H9 (cell line): ENCODE data around the gene CACNA2D3. TPM values are rescaled to one million over a fixed set of nuclear protein-coding genes. Genes with fewer than 3 reads are reported as not detected.

Source experiments
- DNase-seq: peaks from one replicate; pipeline ENCODE4 v3.0.0-alpha.2; 2017
- H2AFZ ChIP-seq: one replicate; pipeline ENCODE4 v1.6.1; 2013; ENCODE audit warnings: mild to moderate bottlenecking, low read length, control low read depth, moderate library complexity
- H2AK5ac ChIP-seq: 2 replicates; pipeline ENCODE4 v1.6.1; 2013; ENCODE audit warnings: low read length, control low read depth, mixed read lengths; ENCODE audit not compliant: insufficient read length
- H2BK120ac ChIP-seq: one replicate; pipeline ENCODE4 v1.6.1; 2013; ENCODE audit warnings: low read depth, mild to moderate bottlenecking, low read length, control low read depth, inconsistent platforms; ENCODE audit not compliant: poor library complexity, severe bottlenecking
- H2BK12ac ChIP-seq: 2 replicates; pipeline ENCODE4 v1.6.1; 2013; ENCODE audit warnings: low read length, control low read depth, mixed read lengths, low read depth; ENCODE audit not compliant: insufficient read length
- H2BK15ac ChIP-seq: 2 replicates; pipeline ENCODE4 v1.6.1; 2013; ENCODE audit warnings: low read depth, low read length, control low read depth
- H2BK20ac ChIP-seq: one replicate; pipeline ENCODE4 v1.6.1; 2013; ENCODE audit warnings: low read depth, mild to moderate bottlenecking, low read length, control low read depth, inconsistent platforms; ENCODE audit not compliant: poor library complexity, severe bottlenecking
- H2BK5ac ChIP-seq: 2 replicates; pipeline ENCODE4 v1.6.1; 2013; ENCODE audit warnings: low read length, control low read depth, mixed read lengths; ENCODE audit not compliant: insufficient read length
- H3K14ac ChIP-seq: 2 replicates; pipeline ENCODE4 v1.6.1; 2013; ENCODE audit warnings: low read length, control low read depth; ENCODE audit not compliant: insufficient read depth
- H3K18ac ChIP-seq: 2 replicates; pipeline ENCODE4 v1.6.1; 2013; ENCODE audit warnings: low read depth, mild to moderate bottlenecking, mixed read lengths, low read length, control low read depth; ENCODE audit not compliant: insufficient read length
- H3K23ac ChIP-seq: 2 replicates; pipeline ENCODE4 v1.6.1; 2013; ENCODE audit warnings: low read length, control low read depth, mixed read lengths, low read depth; ENCODE audit not compliant: insufficient read length
- H3K23me2 ChIP-seq: 2 replicates; pipeline ENCODE4 v1.6.1; 2013; ENCODE audit warnings: low read depth, mild to moderate bottlenecking, mixed read lengths, low read length, control low read depth; ENCODE audit not compliant: insufficient read length, poor library complexity, severe bottlenecking
- H3K27ac ChIP-seq: 2 replicates; pipeline ENCODE4 v1.5.1; 2013; ENCODE audit warnings: low read length, control low read depth, mixed read lengths, low read depth; ENCODE audit not compliant: insufficient read length
- H3K27me3 ChIP-seq: 2 replicates; pipeline ENCODE4 v1.6.1; 2013; ENCODE audit warnings: low read length, control low read depth, inconsistent platforms; ENCODE audit not compliant: insufficient read depth
- H3K4ac ChIP-seq: 2 replicates; pipeline ENCODE4 v1.6.1; 2013; ENCODE audit warnings: low read depth, mild to moderate bottlenecking, control low read depth, inconsistent platforms, low read length, moderate library complexity
- H3K4me1 ChIP-seq: 2 replicates; pipeline ENCODE4 v1.6.1; 2013; ENCODE audit warnings: low read length, control low read depth, inconsistent platforms; ENCODE audit not compliant: insufficient read depth
- H3K4me2 ChIP-seq: 2 replicates; pipeline ENCODE4 v1.6.1; 2013; ENCODE audit warnings: low read length, control low read depth, mixed read lengths; ENCODE audit not compliant: insufficient read length, insufficient read depth
- H3K56ac ChIP-seq: 2 replicates; pipeline ENCODE4 v1.6.1; 2013; ENCODE audit warnings: low read depth, mild to moderate bottlenecking, mixed read lengths, low read length, control low read depth; ENCODE audit not compliant: insufficient read length
- H3K79me1 ChIP-seq: 2 replicates; pipeline ENCODE4 v1.6.1; 2013; ENCODE audit warnings: low read depth, mild to moderate bottlenecking, moderate library complexity, low read length, control low read depth, inconsistent platforms; ENCODE audit not compliant: insufficient read depth, poor library complexity, severe bottlenecking
- H3K79me2 ChIP-seq: 2 replicates; pipeline ENCODE4 v1.6.1; 2013; ENCODE audit warnings: low read length, control low read depth, inconsistent platforms; ENCODE audit not compliant: insufficient read depth
- H3K9ac ChIP-seq: 2 replicates; pipeline ENCODE4 v1.6.1; 2013; ENCODE audit warnings: low read length, control low read depth, mixed read lengths; ENCODE audit not compliant: insufficient read length; ENCODE audit errors: extremely low read depth
- H3K9me3 ChIP-seq: one replicate; pipeline ENCODE4 v1.6.1; 2013; ENCODE audit warnings: low read depth, low read length, inconsistent platforms; ENCODE audit not compliant: control insufficient read depth
- H3T11ph ChIP-seq: one replicate; pipeline ENCODE4 v1.6.1; 2013; ENCODE audit warnings: mild to moderate bottlenecking, low read length, control low read depth, inconsistent platforms
- H4K20me1 ChIP-seq: one replicate; pipeline ENCODE4 v1.6.1; 2013; ENCODE audit not compliant: control insufficient read depth, insufficient read length, insufficient read depth
- H4K5ac ChIP-seq: 2 replicates; pipeline ENCODE4 v1.6.1; 2013; ENCODE audit warnings: low read depth, mild to moderate bottlenecking, mixed read lengths, low read length, control low read depth; ENCODE audit not compliant: insufficient read length
- H4K8ac ChIP-seq: replicated peaks from 2 replicates; pipeline ENCODE4 v1.6.1; 2013; ENCODE audit warnings: low read length, control low read depth, mixed read lengths, low read depth; ENCODE audit not compliant: insufficient read length
- H4K91ac ChIP-seq: 2 replicates; pipeline ENCODE4 v1.6.1; 2013; ENCODE audit warnings: low read depth, mild to moderate bottlenecking, moderate library complexity, mixed read lengths, low read length, control low read depth; ENCODE audit not compliant: insufficient read length
- H3K27ac Mint-ChIP-seq, 3 experiments: 2 replicates in 2 of 3; 3 replicates in 1 of 3; pipeline ENCODE4 v1.8.0; 2020 to 2021; ENCODE audit warnings: mixed read lengths in 3 of 3, mild to moderate bottlenecking in 1 of 3, moderate library complexity in 1 of 3
- H3K27me3 Mint-ChIP-seq: 2 replicates; pipeline ENCODE4 v1.8.0; 2021; ENCODE audit warnings: low read depth, mild to moderate bottlenecking, moderate library complexity, mixed read lengths
- H3K36me3 Mint-ChIP-seq, 3 experiments: 2 replicates in 2 of 3; 3 replicates in 1 of 3; pipeline ENCODE4 v1.8.0; 2020 to 2021; ENCODE audit warnings: low read depth in 3 of 3, mixed read lengths in 3 of 3; ENCODE audit not compliant: insufficient read depth in 1 of 3
- H3K4me1 Mint-ChIP-seq, 2 experiments: 2 replicates each; pipeline ENCODE4 v1.8.0; 2020; ENCODE audit warnings: mixed read lengths in 2 of 2
- H3K4me3 Mint-ChIP-seq, 2 experiments: 2 replicates in 1 of 2; 3 replicates in 1 of 2; pipeline ENCODE4 v1.8.0; 2020 to 2021; ENCODE audit warnings: mild to moderate bottlenecking in 2 of 2, mixed read lengths in 2 of 2, moderate library complexity in 1 of 2
- H3K9me3 Mint-ChIP-seq, 2 experiments: 2 replicates in 1 of 2; 3 replicates in 1 of 2; pipeline ENCODE4 v1.8.0; 2020; ENCODE audit warnings: mild to moderate bottlenecking in 2 of 2, mixed read lengths in 2 of 2, moderate library complexity in 1 of 2
- WGBS: extraction: QIAGEN DNeasy Blood & Tissue Kit; methylation state at CpG from one replicate; pipeline ENCODE4 v1.1.7; 2013; ENCODE audit warnings: missing lambda C conversion rate, low lambda C conversion rate, mixed read lengths; ENCODE audit not compliant: insufficient read length; ENCODE audit errors: extremely low coverage; 5-methylcytosine and 5-hydroxymethylcytosine counted together
- total RNA-seq: library from RNA; stranded (reverse); gene quantifications from 2 replicates; pipeline ENCODE4 v1.2.1, GENCODE V29; 2021
- TF ChIP-seq, protein P1 (sequence below): fragments of 200-600 bp; sonication (generic); conservative IDR thresholded peaks from 3 replicates; pipeline ENCODE4 v1.8.0; 2021; ENCODE audit warnings: antibody characterized with exemption, mild to moderate bottlenecking

CACNA2D3 gene
- total RNA-seq, 1 experiment from 2014 or later = 3.2 TPM

DNA sequence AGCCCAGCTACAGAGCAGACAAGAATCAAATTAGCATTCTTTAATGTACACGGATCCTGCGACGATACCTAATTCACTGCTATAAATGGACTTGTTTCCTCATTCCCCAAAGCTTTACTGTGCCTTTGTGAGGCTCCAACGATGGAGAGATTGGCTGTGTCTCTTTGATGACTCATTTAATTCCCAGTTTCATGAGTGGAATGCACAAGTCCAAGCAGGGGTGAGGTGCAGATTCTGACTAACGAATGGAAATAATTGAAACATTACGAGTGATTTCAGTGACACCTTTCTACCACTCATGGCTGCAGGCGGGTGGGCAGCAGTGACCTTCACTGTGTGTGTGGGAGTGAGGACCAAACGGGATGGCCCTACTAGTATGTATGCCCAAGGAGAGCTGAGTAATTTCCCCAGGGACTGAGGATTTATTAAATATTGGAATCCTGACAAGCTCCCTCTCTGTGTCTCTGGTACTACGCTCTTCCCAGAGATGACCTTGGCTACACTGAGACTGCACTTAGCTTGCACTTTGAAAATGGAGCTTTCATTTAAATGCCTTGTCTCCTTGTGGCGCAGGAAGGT is 156.7 kb downstream of the CACNA2D3 start:
- no peak overlapping the region for H4K91ac ChIP-seq

More for the DNA sequence above, 156.7 kb downstream of the CACNA2D3 start:
- H3K18ac ChIP-seq = no peak overlapping the region
- H3K79me1 ChIP-seq = no peaks in the 10 kb centered on the region
- no peak overlapping the region for H3T11ph ChIP-seq
- TF ChIP-seq, protein P1, sequence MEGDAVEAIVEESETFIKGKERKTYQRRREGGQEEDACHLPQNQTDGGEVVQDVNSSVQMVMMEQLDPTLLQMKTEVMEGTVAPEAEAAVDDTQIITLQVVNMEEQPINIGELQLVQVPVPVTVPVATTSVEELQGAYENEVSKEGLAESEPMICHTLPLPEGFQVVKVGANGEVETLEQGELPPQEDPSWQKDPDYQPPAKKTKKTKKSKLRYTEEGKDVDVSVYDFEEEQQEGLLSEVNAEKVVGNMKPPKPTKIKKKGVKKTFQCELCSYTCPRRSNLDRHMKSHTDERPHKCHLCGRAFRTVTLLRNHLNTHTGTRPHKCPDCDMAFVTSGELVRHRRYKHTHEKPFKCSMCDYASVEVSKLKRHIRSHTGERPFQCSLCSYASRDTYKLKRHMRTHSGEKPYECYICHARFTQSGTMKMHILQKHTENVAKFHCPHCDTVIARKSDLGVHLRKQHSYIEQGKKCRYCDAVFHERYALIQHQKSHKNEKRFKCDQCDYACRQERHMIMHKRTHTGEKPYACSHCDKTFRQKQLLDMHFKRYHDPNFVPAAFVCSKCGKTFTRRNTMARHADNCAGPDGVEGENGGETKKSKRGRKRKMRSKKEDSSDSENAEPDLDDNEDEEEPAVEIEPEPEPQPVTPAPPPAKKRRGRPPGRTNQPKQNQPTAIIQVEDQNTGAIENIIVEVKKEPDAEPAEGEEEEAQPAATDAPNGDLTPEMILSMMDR = no peak
- no peak overlapping the region for H3K23ac ChIP-seq
- no peaks in the 10 kb centered on the region for H3K27me3 ChIP-seq
- no peak overlapping the region for H2BK15ac ChIP-seq
- DNase-seq = no peak
- H4K20me1 ChIP-seq = no peaks in the 10 kb centered on the region
- Mint-ChIP-seq H3K4me3 (no peak overlapping the region), H3K27ac (no peak overlapping the region; a peak in 1 of 7 replicates), H3K36me3 (peaks cover 0 to 1% (median 0%) of the 10 kb centered on the region in 3 experiments; a peak in 3 of 7 replicates), H3K27me3 (peaks cover 1% of the 10 kb centered on the region), H3K9me3 (peaks cover 5 to 7% of the 10 kb centered on the region in 2 experiments; a peak in 3 of 5 replicates), H3K4me1 (peaks cover 10 to 11% of the 10 kb centered on the region in 2 experiments)
- no peak overlapping the region for H3K14ac ChIP-seq
- no peak overlapping the region for H3K9ac ChIP-seq
- H3K4ac ChIP-seq = no peak overlapping the region
- H3K4me1 ChIP-seq = no peaks in the 10 kb centered on the region
- H2BK12ac ChIP-seq = no peak overlapping the region
- H3K23me2 ChIP-seq = no peaks in the 10 kb centered on the region
- no peak overlapping the region for H4K8ac ChIP-seq
- no peaks in the 10 kb centered on the region for H3K9me3 ChIP-seq
- no peak overlapping the region for H4K5ac ChIP-seq
- no peak overlapping the region for H3K27ac ChIP-seq
- H3K56ac ChIP-seq = no peak overlapping the region
- H3K4me2 ChIP-seq = no peak overlapping the region
- no CpG with 5 or more reads among the region's 10 CpGs for WGBS
- no peak overlapping the region for H2AK5ac ChIP-seq
- H2BK20ac ChIP-seq = no peak overlapping the region
- H3K79me2 ChIP-seq = no peaks in the 10 kb centered on the region
- H2BK120ac ChIP-seq = no peak overlapping the region
- no peak overlapping the region for H2BK5ac ChIP-seq
- H2AFZ ChIP-seq = no peak overlapping the region
